Stimulated activated CD4-positive, alpha-beta T cell treated with anti-CD3 and anti-CD28 coated beads, TNF-alpha, amount 100 ng/mL, for 4 hours (primary cell): Measurements from ENCODE around the gene PROK2.

Experiments
- DNase-seq, 3 experiments: peaks; one replicate each; pipeline ENCODE4 v3.0.0-alpha.2; 2020; ENCODE audit warnings: low read depth in 3 of 3

PROK2 gene

GRCh38 chr3:71786551-71786950 is 1.6 kb upstream of the PROK2 start:
- no peak for DNase-seq

- no peak for DNase-seq
Measured at GRCh38 chr3:71786217-71786549, 1.2 kb upstream of the PROK2 start.

- no peak for DNase-seq
Measured at GRCh38 chr3:71785532-71786216, 726 bp upstream of the PROK2 start.

GRCh38 chr3:71784201-71784913 is 591 bp downstream of the PROK2 start:
- DNase-seq: no peak

- DNase-seq: no peak
Measured at GRCh38 chr3:71783152-71783551, 1.8 kb downstream of the PROK2 start.

GRCh38 chr3:71780430-71780829 is 4.5 kb downstream of the PROK2 start:
- no peak for DNase-seq

- no peak for DNase-seq
Measured at GRCh38 chr3:71779674-71780377, 5.1 kb downstream of the PROK2 start.

GRCh38 chr3:71778353-71778752 is 6.6 kb downstream of the PROK2 start:
- no peak for DNase-seq

GRCh38 chr3:71776538-71776937 is 8.4 kb downstream of the PROK2 start:
- no peak for DNase-seq

GRCh38 chr3:71771884-71772283 is 13.1 kb downstream of the PROK2 start:
- no peak for DNase-seq

GRCh38 chr3:71771126-71771525 is 13.8 kb downstream of the PROK2 start:
- no peak for DNase-seq

GRCh38 chr3:71763426-71763825 is 21.5 kb downstream of the PROK2 start:
- DNase-seq: no peak

- DNase-seq: no peak
Measured at GRCh38 chr3:71760140-71760539, 24.8 kb downstream of the PROK2 start.

- no peak for DNase-seq
Measured at GRCh38 chr3:71759401-71759800, 25.5 kb downstream of the PROK2 start.

GRCh38 chr3:71758091-71758490 is 26.9 kb downstream of the PROK2 start:
- no peak for DNase-seq

GRCh38 chr3:71754610-71755253 is 30.2 kb downstream of the PROK2 start:
- no peak for DNase-seq

GRCh38 chr3:71753701-71754609 is 31.0 kb downstream of the PROK2 start, which contains the start of gene GPR27:
Gene GPR27, plus strand, starts transcription at chr3:71753855. Its CDS starts 195 bp downstream, at chr3:71754050.
- DNase-seq: peak in 1 of 3 experiments; percentile 24

- DNase-seq: no peak
Measured at GRCh38 chr3:71752831-71753700, 31.9 kb downstream of the PROK2 start.

GRCh38 chr3:71751602-71752001 is 33.3 kb downstream of the PROK2 start:
- DNase-seq: no peak

- no peak for DNase-seq
Measured at GRCh38 chr3:71744738-71745137, 40.2 kb downstream of the PROK2 start.
